Bronchial epithelial cell (primary cell): Measurements from ENCODE around the gene CYP2C8. TPM values are rescaled to one million over a fixed set of nuclear protein-coding genes. Genes with fewer than 3 reads are reported as not detected.

Source experiments
- DNase-seq: peaks from one replicate; pipeline ENCODE4 v3.0.0-alpha.2; 2010; ENCODE audit warnings: low read depth
- FAIRE-seq: peaks from 2 replicates; lab custom pipeline; 2011; peaks lifted over from hg19 to GRCh38; lab: Jason Lieb, UNC
- H3K27me3 ChIP-seq: 2 replicates; pipeline ENCODE4 v1.5.1; 2011; ENCODE audit warnings: low read length; ENCODE audit not compliant: control insufficient read depth, insufficient read depth
- H3K36me3 ChIP-seq: 2 replicates; pipeline ENCODE4 v1.5.1; 2011; ENCODE audit warnings: low read length; ENCODE audit not compliant: control insufficient read depth, insufficient read depth
- H3K4me3 ChIP-seq: 2 replicates; pipeline ENCODE4 v1.5.1; 2011; ENCODE audit warnings: mild to moderate bottlenecking, low read depth, low read length, control low read depth
- CTCF ChIP-seq: IDR thresholded peaks from 2 replicates; pipeline ENCODE4 v1.5.1; 2011; ENCODE audit warnings: mild to moderate bottlenecking, moderate library complexity, low read length, control low read depth, inconsistent platforms; ENCODE audit not compliant: insufficient read depth, severe bottlenecking
- total RNA-seq: library from RNA; depleted of rRNA; stranded (reverse); fragments of >200 nt; gene quantifications from 2 replicates; pipeline ENCODE4 v1.2.1, GENCODE V29; 2014

Gene CYP2C8
- total RNA-seq, 1 donor from 2014 or later: not detected

GRCh38 chr10:95035332-95036295 is 33.7 kb downstream of the CYP2C8 start:
- no peak overlapping the region for H3K4me3 ChIP-seq
- no peak for TF ChIP-seq CTCF

GRCh38 chr10:95034401-95034800 is 34.9 kb downstream of the CYP2C8 start:
- no peak overlapping the region for H3K4me3 ChIP-seq
- TF ChIP-seq CTCF: no peak

More at GRCh38 chr10:95035332-95036295, 33.7 kb downstream of the CYP2C8 start:
- DNase-seq (no peak), FAIRE-seq (no peak)
- H3K36me3 ChIP-seq: no peaks in the 10 kb centered on the region
- H3K27me3 ChIP-seq: no peaks in the 10 kb centered on the region

GRCh38 chr10:95031656-95032055 is 37.6 kb downstream of the CYP2C8 start:
- TF ChIP-seq CTCF: no peak

More at GRCh38 chr10:95034401-95034800, 34.9 kb downstream of the CYP2C8 start:
- Histone ChIP-seq H3K27me3 (no peaks in the 10 kb centered on the region), H3K36me3 (no peaks in the 10 kb centered on the region)
- FAIRE-seq (no peak), DNase-seq (no peak)

GRCh38 chr10:95026461-95026860 is 42.8 kb downstream of the CYP2C8 start:
- no peak for FAIRE-seq
- DNase-seq: no peak
- Histone ChIP-seq H3K36me3 (no peaks in the 10 kb centered on the region), H3K4me3 (no peak overlapping the region), H3K27me3 (no peaks in the 10 kb centered on the region)
- no peak for TF ChIP-seq CTCF

More at GRCh38 chr10:95031656-95032055, 37.6 kb downstream of the CYP2C8 start:
- no peak for DNase-seq
- no peak for FAIRE-seq
- no peak overlapping the region for H3K4me3 ChIP-seq
- H3K36me3 ChIP-seq: no peaks in the 10 kb centered on the region
- no peaks in the 10 kb centered on the region for H3K27me3 ChIP-seq

- DNase-seq: no peak
- no peaks in the 10 kb centered on the region for H3K27me3 ChIP-seq
- no peak overlapping the region for H3K4me3 ChIP-seq
- no peak for TF ChIP-seq CTCF
- H3K36me3 ChIP-seq: no peaks in the 10 kb centered on the region
- no peak for FAIRE-seq
Observed at GRCh38 chr10:94997741-94998174, 71.5 kb downstream of the CYP2C8 start.
